ENCODE measurements around the gene LIG4.

LIG4 gene

DNA sequence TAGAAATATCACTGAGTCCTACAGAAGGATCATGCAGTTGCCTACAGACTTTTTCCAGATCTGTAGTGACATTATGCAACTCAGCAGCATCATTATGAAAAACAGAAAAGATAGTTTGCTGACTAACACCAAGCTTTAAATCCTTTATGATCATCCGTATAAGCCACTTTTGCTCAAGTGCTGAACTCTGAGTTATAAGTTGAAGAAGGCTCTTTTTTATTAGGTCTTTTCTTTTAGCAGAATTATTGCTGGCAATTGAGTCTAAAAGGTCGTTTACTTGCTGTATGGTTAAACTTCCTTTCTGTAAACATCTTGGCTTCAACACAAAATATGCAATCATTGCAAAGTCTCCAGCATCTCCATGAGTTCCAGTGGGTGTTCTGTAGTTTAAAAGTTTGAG lies 4.8 kb downstream of the LIG4 start:
- H3K27me3 ChIP-seq, result no peaks in the 10 kb centered on the region
- no peak overlapping the region for H3K4me3 ChIP-seq (ENCODE audit: low read depth in 1 of 2, low read length in 1 of 2)
- peaks cover 9 to 16% of the 10 kb centered on the region in 2 experiments for H3K4me1 ChIP-seq (ENCODE audit: control insufficient read depth in 1 of 2, insufficient read depth in 1 of 2, low read depth in 1 of 2, low read length in 1 of 2)
- TF ChIP-seq, protein P1, sequence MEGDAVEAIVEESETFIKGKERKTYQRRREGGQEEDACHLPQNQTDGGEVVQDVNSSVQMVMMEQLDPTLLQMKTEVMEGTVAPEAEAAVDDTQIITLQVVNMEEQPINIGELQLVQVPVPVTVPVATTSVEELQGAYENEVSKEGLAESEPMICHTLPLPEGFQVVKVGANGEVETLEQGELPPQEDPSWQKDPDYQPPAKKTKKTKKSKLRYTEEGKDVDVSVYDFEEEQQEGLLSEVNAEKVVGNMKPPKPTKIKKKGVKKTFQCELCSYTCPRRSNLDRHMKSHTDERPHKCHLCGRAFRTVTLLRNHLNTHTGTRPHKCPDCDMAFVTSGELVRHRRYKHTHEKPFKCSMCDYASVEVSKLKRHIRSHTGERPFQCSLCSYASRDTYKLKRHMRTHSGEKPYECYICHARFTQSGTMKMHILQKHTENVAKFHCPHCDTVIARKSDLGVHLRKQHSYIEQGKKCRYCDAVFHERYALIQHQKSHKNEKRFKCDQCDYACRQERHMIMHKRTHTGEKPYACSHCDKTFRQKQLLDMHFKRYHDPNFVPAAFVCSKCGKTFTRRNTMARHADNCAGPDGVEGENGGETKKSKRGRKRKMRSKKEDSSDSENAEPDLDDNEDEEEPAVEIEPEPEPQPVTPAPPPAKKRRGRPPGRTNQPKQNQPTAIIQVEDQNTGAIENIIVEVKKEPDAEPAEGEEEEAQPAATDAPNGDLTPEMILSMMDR (IDR thresholded peaks at IDR 0.05), result no peak
- no peak overlapping the region for H3K27ac ChIP-seq
- H3K9me3 ChIP-seq, result no peaks in the 10 kb centered on the region
- H3K36me3 ChIP-seq, result peaks cover 24% of the 10 kb centered on the region

DNA sequence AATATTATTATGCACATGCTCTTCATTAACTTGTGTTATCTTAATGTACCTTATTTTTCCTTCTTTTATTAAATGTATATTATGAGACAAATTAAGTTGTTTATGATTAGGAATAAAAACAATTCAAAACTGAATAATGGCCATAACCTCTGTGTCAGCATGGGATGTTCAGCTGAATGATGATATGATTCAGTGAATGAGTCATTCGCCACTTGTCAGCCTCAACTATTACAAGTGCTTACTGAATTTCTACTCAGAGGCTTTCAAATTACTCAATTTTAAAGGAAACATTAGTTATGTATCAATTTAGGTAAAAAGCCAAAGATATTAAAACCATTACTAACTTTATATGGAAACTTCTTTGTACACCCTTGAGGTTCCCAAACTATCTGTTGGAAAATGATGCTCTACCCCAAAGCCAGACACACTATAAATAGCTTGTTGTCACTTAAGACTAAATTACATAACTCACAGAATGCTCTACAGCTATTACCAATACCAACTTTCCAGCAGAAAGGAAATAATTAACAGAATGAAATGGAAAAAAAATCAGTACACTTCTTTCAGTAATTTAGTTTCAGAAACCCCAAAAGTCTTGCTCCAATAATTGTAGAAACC lies 14.4 kb downstream of the LIG4 start:
- Histone ChIP-seq H3K36me3 (no peaks in the 10 kb centered on the region), H3K27ac (no peak overlapping the region), H3K27me3 (no peaks in the 10 kb centered on the region), H3K9me3 (no peaks in the 10 kb centered on the region), H3K4me1 (ENCODE audit: control insufficient read depth in 1 of 2, insufficient read depth in 1 of 2, low read depth in 1 of 2, low read length in 1 of 2) (no peaks in the 10 kb centered on the region), H3K4me3 (ENCODE audit: low read depth in 1 of 2, low read length in 1 of 2) (no peak overlapping the region)
- TF ChIP-seq, protein P1 (IDR thresholded peaks at IDR 0.05), result no peak

DNA sequence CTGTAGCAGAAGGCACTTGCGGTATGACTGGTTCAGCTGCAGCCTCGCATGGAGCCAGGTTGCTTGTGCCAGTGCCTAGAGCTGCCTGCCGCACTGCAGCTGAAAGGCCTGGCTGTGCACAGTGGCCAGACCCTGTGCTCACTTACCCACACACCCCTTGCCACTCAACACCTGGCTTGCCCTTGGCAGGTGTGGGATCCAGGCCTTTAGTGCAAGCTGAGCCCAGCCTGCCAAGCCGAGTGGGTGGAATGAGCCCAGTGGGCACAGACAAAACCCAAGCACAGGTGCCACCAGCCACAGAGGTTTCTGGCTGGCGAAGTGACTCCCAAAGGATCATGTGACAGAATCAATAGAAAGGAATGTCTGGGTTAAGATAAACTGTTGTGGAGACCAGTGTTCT lies 19.5 kb downstream of the LIG4 start:
- Histone ChIP-seq H3K27me3 (no peaks in the 10 kb centered on the region), H3K27ac (no peak overlapping the region), H3K9me3 (peaks cover 7% of the 10 kb centered on the region), H3K4me3 (ENCODE audit: low read depth in 1 of 2, low read length in 1 of 2) (no peak overlapping the region), H3K4me1 (ENCODE audit: control insufficient read depth in 1 of 2, insufficient read depth in 1 of 2, low read depth in 1 of 2, low read length in 1 of 2) (no peaks in the 10 kb centered on the region), H3K36me3 (no peaks in the 10 kb centered on the region)
- TF ChIP-seq, protein P1 (IDR thresholded peaks at IDR 0.05), result no peak

DNA sequence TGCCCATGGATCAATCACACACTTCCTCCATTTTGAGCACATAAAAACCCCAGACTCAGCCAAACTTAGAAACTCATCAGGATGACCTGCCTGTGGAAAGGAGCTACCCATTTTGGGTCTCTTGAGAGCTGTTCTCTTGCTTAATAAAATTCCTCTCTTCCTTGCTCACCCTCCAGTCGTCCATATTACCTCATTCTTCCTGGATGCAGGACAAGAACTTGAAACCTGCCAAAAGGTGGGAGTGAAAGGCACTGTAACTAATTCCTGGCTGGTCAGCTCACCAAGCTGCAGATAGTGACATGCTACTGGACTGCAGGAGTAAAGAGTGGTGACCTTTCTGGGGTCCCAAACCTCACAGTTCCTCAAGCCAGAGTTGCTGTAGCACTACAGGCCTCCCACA lies 20.2 kb downstream of the LIG4 start:
- Histone ChIP-seq H3K9me3 (peaks cover 7% of the 10 kb centered on the region), H3K4me1 (ENCODE audit: control insufficient read depth in 1 of 2, insufficient read depth in 1 of 2, low read depth in 1 of 2, low read length in 1 of 2) (no peaks in the 10 kb centered on the region), H3K27me3 (no peaks in the 10 kb centered on the region), H3K27ac (no peak overlapping the region), H3K36me3 (no peaks in the 10 kb centered on the region), H3K4me3 (ENCODE audit: low read depth in 1 of 2, low read length in 1 of 2) (no peak overlapping the region)
- TF ChIP-seq, protein P1 (IDR thresholded peaks at IDR 0.05), result no peak

DNA sequence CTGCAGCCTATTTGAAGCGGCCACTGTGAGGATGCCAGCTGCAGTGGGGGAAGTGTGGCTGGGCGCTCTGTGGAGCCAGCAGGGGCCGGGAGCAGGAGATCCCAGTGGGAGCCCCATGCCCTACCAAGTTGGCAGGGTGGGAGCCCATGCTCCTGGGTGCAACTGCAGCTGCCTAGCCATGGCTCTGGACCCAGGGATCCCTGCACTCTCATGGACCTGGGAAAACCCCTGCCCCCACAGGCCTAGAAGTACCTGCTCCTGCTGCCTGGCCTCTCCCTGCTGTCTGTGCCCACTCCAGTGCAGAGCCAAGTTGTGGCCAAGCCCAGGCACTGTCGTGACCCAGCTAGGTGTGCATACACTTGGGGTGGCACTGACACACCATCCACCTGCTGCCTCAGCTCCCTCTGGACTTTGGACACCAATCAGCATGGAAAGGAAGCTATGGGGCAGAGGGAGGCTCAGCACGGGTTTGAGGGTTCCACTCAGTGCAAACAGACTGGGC lies 20.9 kb downstream of the LIG4 start:
- Histone ChIP-seq H3K4me3 (ENCODE audit: low read depth in 1 of 2, low read length in 1 of 2) (no peak overlapping the region), H3K4me1 (ENCODE audit: control insufficient read depth in 1 of 2, insufficient read depth in 1 of 2, low read depth in 1 of 2, low read length in 1 of 2) (no peaks in the 10 kb centered on the region), H3K36me3 (no peaks in the 10 kb centered on the region), H3K27me3 (no peaks in the 10 kb centered on the region), H3K9me3 (peaks cover 7% of the 10 kb centered on the region), H3K27ac (no peak overlapping the region)
- TF ChIP-seq, protein P1 (IDR thresholded peaks at IDR 0.05), result no peak

All from neutrophil (primary cell).